IMR-90 (cell line): Measurements from ENCODE around the gene IGF2. TPM values are rescaled to one million over a fixed set of nuclear protein-coding genes. Genes with fewer than 3 reads are reported as not detected.

ENCODE experiments used
- ATAC-seq: fragments of 200-7000 bp; cut with Tn5 transposase; 2 replicates; pipeline ENCODE4 v1.9.1; 2020; ENCODE audit warnings: low read depth, mild to moderate bottlenecking, moderate library complexity
- BruUV-seq: library from RNA; stranded (reverse); fragments of 400-500 nt; replicated peaks from 2 replicates; lab custom pipeline; 2021; lab: Mats Ljungman, UMichigan
- CTCF ChIA-PET: fragments of 300-600 bp; formaldehyde crosslinking; extraction: SDS; loops from one replicate; lab custom pipeline; 2021; ENCODE audit warnings: antibody characterized with exemption; lab: Yijun Ruan, JAX
- POLR2A ChIA-PET: fragments of 300-600 bp; sonication (Branson Sonifier 250); formaldehyde crosslinking; loops from one replicate; lab custom pipeline; 2022; ENCODE audit warnings: antibody characterized with exemption; ENCODE audit not compliant: unreplicated experiment; lab: Charles Lee
- DNase-seq: peaks from one replicate; pipeline ENCODE4 v3.0.0; 2013
- H2AFZ ChIP-seq: replicated peaks from 2 replicates; pipeline ENCODE3; 2013; ENCODE audit warnings: low read length, mild to moderate bottlenecking; ENCODE audit not compliant: poor library complexity
- H2AK5ac ChIP-seq: 2 replicates; pipeline ENCODE4 v1.6.1; 2013; ENCODE audit warnings: low read depth, low read length, inconsistent platforms
- H2AK9ac ChIP-seq: replicated peaks from 2 replicates; pipeline ENCODE3; 2013; ENCODE audit warnings: mild to moderate bottlenecking, low read depth, low read length, moderate library complexity; ENCODE audit not compliant: poor library complexity
- H2BK120ac ChIP-seq: 2 replicates; pipeline ENCODE4 v1.6.1; 2013; ENCODE audit warnings: low read depth, low read length, inconsistent platforms
- H2BK15ac ChIP-seq: 3 replicates; pipeline ENCODE4 v1.6.1; 2013; ENCODE audit warnings: low read depth, low read length, inconsistent platforms
- H2BK20ac ChIP-seq: 2 replicates; pipeline ENCODE4 v1.6.1; 2013; ENCODE audit warnings: low read depth, mild to moderate bottlenecking, inconsistent platforms, low read length, moderate library complexity
- H2BK5ac ChIP-seq: 2 replicates; pipeline ENCODE4 v1.6.1; 2013; ENCODE audit warnings: mild to moderate bottlenecking, low read depth, low read length, inconsistent platforms; ENCODE audit not compliant: poor library complexity, severe bottlenecking
- H3K14ac ChIP-seq: replicated peaks from 2 replicates; pipeline ENCODE4 v1.6.1; 2013; ENCODE audit warnings: low read depth, low read length, inconsistent platforms
- H3K18ac ChIP-seq: 2 replicates; pipeline ENCODE4 v1.6.1; 2013; ENCODE audit warnings: low read depth, low read length, control low read depth
- H3K23ac ChIP-seq: 2 replicates; pipeline ENCODE4 v1.6.1; 2013; ENCODE audit warnings: low read depth, low read length, inconsistent platforms
- H3K27ac ChIP-seq: 2 replicates; pipeline ENCODE4 v1.5.1; 2013; ENCODE audit warnings: mild to moderate bottlenecking, control low read depth, low read length; ENCODE audit not compliant: insufficient read depth
- H3K27me3 ChIP-seq: 2 replicates; pipeline ENCODE4 v1.6.1; 2013; ENCODE audit warnings: low read length; ENCODE audit not compliant: control insufficient read depth, insufficient read depth
- H3K36me3 ChIP-seq: 2 replicates; pipeline ENCODE4 v1.6.1; 2013; ENCODE audit warnings: low read length, mixed read lengths; ENCODE audit not compliant: control insufficient read depth, insufficient read depth
- H3K4ac ChIP-seq: 2 replicates; pipeline ENCODE4 v1.6.1; 2013; ENCODE audit warnings: low read depth, low read length, inconsistent platforms
- H3K4me1 ChIP-seq: 2 replicates; pipeline ENCODE4 v1.6.1; 2013; ENCODE audit warnings: low read length, mixed read lengths; ENCODE audit not compliant: control insufficient read depth, insufficient read depth
- H3K4me2 ChIP-seq: 2 replicates; pipeline ENCODE4 v1.6.1; 2013; ENCODE audit warnings: low read depth, mild to moderate bottlenecking, control low read depth, low read length, moderate library complexity
- H3K4me3 ChIP-seq: 2 replicates; pipeline ENCODE4 v1.5.1; 2013; ENCODE audit warnings: low read depth, mild to moderate bottlenecking, control low read depth, low read length, moderate library complexity; ENCODE audit not compliant: insufficient read depth
- H3K56ac ChIP-seq: 2 replicates; pipeline ENCODE4 v1.6.1; 2013; ENCODE audit warnings: low read length, inconsistent platforms; ENCODE audit not compliant: insufficient read depth; ENCODE audit errors: extremely low read depth
- H3K79me1 ChIP-seq, 2 experiments: 2 replicates each; pipeline ENCODE4 v1.6.1; 2013; ENCODE audit warnings: low read length in 2 of 2, inconsistent platforms in 1 of 2, low read depth in 1 of 2
- H3K9ac ChIP-seq: 2 replicates; pipeline ENCODE4 v1.6.1; 2013; ENCODE audit warnings: low read depth, low read length, control low read depth
- H3K9me1 ChIP-seq: 2 replicates; pipeline ENCODE4 v1.6.1; 2013; ENCODE audit warnings: low read length, inconsistent platforms; ENCODE audit not compliant: insufficient read depth
- H3K9me3 ChIP-seq: 2 replicates; pipeline ENCODE4 v1.6.1; 2013; ENCODE audit warnings: low read length; ENCODE audit not compliant: control insufficient read depth, insufficient read depth
- H4K20me1 ChIP-seq: 2 replicates; pipeline ENCODE4 v1.6.1; 2013; ENCODE audit warnings: low read length, inconsistent platforms; ENCODE audit not compliant: insufficient read depth
- H4K5ac ChIP-seq: 2 replicates; pipeline ENCODE4 v1.6.1; 2013; ENCODE audit warnings: mild to moderate bottlenecking, low read depth, low read length, control low read depth
- H4K8ac ChIP-seq, 2 experiments: 2 replicates each; pipeline ENCODE4 v1.6.1; 2013; ENCODE audit warnings: low read depth in 2 of 2, low read length in 2 of 2, control low read depth in 1 of 2, inconsistent platforms in 1 of 2
- H4K91ac ChIP-seq: 2 replicates; pipeline ENCODE4 v1.6.1; 2013; ENCODE audit warnings: low read depth, low read length, inconsistent platforms; ENCODE audit not compliant: insufficient read depth
- BHLHE40 ChIP-seq: fragments of 150-350 bp; IDR thresholded peaks from 2 replicates; pipeline ENCODE4 v1.6.1; 2016; ENCODE audit warnings: mild to moderate bottlenecking, low read depth, low read length
- NFE2L2 ChIP-seq: fragments of 150-350 bp; IDR thresholded peaks from 2 replicates; pipeline ENCODE4 v1.6.1; 2016; ENCODE audit warnings: low read depth, mild to moderate bottlenecking, low read length
- POLR2A ChIP-seq: IDR thresholded peaks from 2 replicates; pipeline ENCODE4 v1.6.1; 2012; ENCODE audit warnings: mild to moderate bottlenecking, low read depth, low read length
- RAD21 ChIP-seq: IDR thresholded peaks from 2 replicates; pipeline ENCODE4 v1.6.1; 2012; ENCODE audit warnings: low read length, improper control_type of control experiment
- WGBS, 2 experiments: methylation state at CpG; one replicate each; pipeline versions ENCODE4 v1.1.5 to v1.1.7; 2013; ENCODE audit warnings: missing lambda C conversion rate in 2 of 2; ENCODE audit not compliant: insufficient read length in 1 of 2; ENCODE audit errors: extremely low coverage in 2 of 2; 5-methylcytosine and 5-hydroxymethylcytosine counted together
- dilution Hi-C: fragments of 300-500 bp; cut with HindIII; formaldehyde crosslinking; loops from one replicate; pipeline ENCODE4 v1.14.3; 2018; ENCODE audit warnings: low sequenced_read_pairs; ENCODE audit not compliant: unreplicated experiment
- in situ Hi-C: fragments of 300-500 bp; cut with MboI; formaldehyde crosslinking; loops from 3 replicates; pipeline ENCODE4 v1.14.3; 2019; ENCODE audit warnings: low sequenced_read_pairs, inconsistent platforms, mixed read lengths
- intact Hi-C: fragments of 100-400 bp; cut with micrococcal nuclease; formaldehyde crosslinking; loops from 2 replicates; pipeline ENCODE4 v1.10.0; 2022
- polyA plus RNA-seq, 3 experiments: library from polyadenylated mRNA; depleted of rRNA; stranded (reverse); fragments of >200 nt; gene quantifications; 2 replicates each; pipeline ENCODE4 v1.2.3, GENCODE V29; 2012; ENCODE audit warnings: low replicate concordance in 1 of 3
- total RNA-seq: library from RNA; depleted of rRNA; stranded (reverse); fragments of >200 nt; gene quantifications from 2 replicates; pipeline ENCODE4 v1.2.3, GENCODE V29; 2012
- TF ChIP-seq, protein P1 (sequence below): fragments of 150-350 bp; IDR thresholded peaks from 2 replicates; pipeline ENCODE4 v1.6.1; 2017; ENCODE audit warnings: mild to moderate bottlenecking, antibody characterized with exemption, low read length, low read depth

The IGF2 gene
- total and polyA plus RNA-seq, 2 of the 4 experiments (the other 2 are of a cell fraction): 2.3 to 21.8 TPM

GRCh38 chr11:2129308-2129698 is 9.9 kb downstream of the IGF2 start:
- no peak overlapping the region for H3K14ac ChIP-seq
- H2BK120ac ChIP-seq: no peak overlapping the region
- no peaks in the 10 kb centered on the region for H3K4me1 ChIP-seq
- H3K79me1 ChIP-seq: peaks cover 0 to 6% of the 10 kb centered on the region in 2 experiments; a peak in 2 of 4 replicates
- no peak overlapping the region for H3K4ac ChIP-seq
- H3K4me2 ChIP-seq: no peak overlapping the region
- H4K8ac ChIP-seq: no peak overlapping the region
- peaks cover 9% of the 10 kb centered on the region; the same call in 1 of the 2 replicates for H3K27me3 ChIP-seq
- no peaks in the 10 kb centered on the region for H3K9me3 ChIP-seq
- H3K18ac ChIP-seq: no peak overlapping the region
- POLR2A ChIA-PET: no interaction called here
- DNase-seq (no peak), ATAC-seq (no peak)
- H4K20me1 ChIP-seq: peaks cover 13% of the 10 kb centered on the region; the same call in 1 of the 2 replicates
- TF ChIP-seq RAD21 (no peak), POLR2A (no peak), NFE2L2 (no peak), BHLHE40 (no peak)
- TF ChIP-seq, protein P1, sequence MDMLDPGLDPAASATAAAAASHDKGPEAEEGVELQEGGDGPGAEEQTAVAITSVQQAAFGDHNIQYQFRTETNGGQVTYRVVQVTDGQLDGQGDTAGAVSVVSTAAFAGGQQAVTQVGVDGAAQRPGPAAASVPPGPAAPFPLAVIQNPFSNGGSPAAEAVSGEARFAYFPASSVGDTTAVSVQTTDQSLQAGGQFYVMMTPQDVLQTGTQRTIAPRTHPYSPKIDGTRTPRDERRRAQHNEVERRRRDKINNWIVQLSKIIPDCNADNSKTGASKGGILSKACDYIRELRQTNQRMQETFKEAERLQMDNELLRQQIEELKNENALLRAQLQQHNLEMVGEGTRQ: no peak
- no peak overlapping the region for H2AFZ ChIP-seq
- no peak overlapping the region for H3K27ac ChIP-seq
- peaks cover 2% of the 10 kb centered on the region; the same call in 1 of the 2 replicates for H3K36me3 ChIP-seq
- peaks cover 7% of the 10 kb centered on the region for H3K9me1 ChIP-seq
- no peak overlapping the region for H4K91ac ChIP-seq
- intact Hi-C loops: no loop called here
- in situ Hi-C loops: no loop called here
- H3K56ac ChIP-seq: no peak overlapping the region
- H3K23ac ChIP-seq: no peak overlapping the region
- no peak overlapping the region for H3K4me3 ChIP-seq
- no peak overlapping the region for H2BK20ac ChIP-seq
- H3K9ac ChIP-seq: no peak overlapping the region
- H4K5ac ChIP-seq: no peak overlapping the region
- no peak overlapping the region for H2AK5ac ChIP-seq
- dilution Hi-C loops: no loop called here
- TSS peak; percentile 8 for BruUV-seq
- H2BK5ac ChIP-seq: no peak overlapping the region
- CTCF ChIA-PET: no interaction called here
- no peak overlapping the region for H2AK9ac ChIP-seq
- WGBS, 2 experiments: 87% methylated on average over 8 of the region's 17 CpGs; no CpG with 5 or more reads in 1 of the 2 experiments
- H2BK15ac ChIP-seq: no peak overlapping the region
